ENCODE data around the gene FLVCR1.

DNA sequence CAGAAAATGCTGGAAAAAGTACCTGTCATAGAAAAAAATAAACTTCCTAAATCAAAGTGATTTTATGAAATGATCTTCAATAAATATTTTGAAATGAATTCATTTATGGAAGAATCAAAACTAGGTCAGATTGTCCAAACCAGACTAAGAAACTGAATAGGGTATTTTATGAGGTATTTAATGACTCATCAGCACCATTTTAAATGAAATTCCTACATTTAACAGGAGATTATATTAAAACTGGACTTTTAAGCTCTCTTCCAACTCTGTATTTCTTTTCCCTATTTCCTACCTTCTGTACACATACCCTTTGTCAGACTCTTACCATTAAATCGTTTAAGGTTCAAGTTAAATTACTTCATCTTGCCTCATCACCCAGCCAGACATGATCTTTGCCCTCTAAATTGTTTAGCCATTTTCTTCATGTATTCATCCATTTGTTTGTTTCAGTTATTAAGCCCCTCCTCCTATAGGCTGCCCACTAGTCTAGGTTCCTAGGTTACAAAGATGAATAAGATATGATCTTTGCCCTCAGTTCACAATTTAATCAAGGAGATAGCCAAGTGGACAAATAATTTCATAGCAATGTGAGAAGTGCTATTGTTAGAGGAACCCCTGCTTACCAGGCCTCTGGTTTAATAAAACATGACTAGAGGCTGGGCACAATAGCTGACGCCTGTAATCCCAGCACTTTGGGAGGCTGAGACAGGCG lies 41.4 kb upstream of the FLVCR1 start:
- no peak for TF ChIP-seq POLR2A (IDR thresholded peaks at IDR 0.05)
- TF ChIP-seq, protein P1, sequence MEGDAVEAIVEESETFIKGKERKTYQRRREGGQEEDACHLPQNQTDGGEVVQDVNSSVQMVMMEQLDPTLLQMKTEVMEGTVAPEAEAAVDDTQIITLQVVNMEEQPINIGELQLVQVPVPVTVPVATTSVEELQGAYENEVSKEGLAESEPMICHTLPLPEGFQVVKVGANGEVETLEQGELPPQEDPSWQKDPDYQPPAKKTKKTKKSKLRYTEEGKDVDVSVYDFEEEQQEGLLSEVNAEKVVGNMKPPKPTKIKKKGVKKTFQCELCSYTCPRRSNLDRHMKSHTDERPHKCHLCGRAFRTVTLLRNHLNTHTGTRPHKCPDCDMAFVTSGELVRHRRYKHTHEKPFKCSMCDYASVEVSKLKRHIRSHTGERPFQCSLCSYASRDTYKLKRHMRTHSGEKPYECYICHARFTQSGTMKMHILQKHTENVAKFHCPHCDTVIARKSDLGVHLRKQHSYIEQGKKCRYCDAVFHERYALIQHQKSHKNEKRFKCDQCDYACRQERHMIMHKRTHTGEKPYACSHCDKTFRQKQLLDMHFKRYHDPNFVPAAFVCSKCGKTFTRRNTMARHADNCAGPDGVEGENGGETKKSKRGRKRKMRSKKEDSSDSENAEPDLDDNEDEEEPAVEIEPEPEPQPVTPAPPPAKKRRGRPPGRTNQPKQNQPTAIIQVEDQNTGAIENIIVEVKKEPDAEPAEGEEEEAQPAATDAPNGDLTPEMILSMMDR (IDR thresholded peaks at IDR 0.05): no peak

All from right lobe of liver (tissue), 4 donors.